BLaER1 (cell line): ENCODE measurements around the gene SLC2A10.
"Not testable (repeated sequence)": the region's sequence is repeated elsewhere in the genome, so short reads cannot be mapped to it uniquely, and the experiment has no call there.

Source experiments
- H3K27ac ChIP-seq: shearing (Covaris generic); formaldehyde crosslinking; 2 replicates; pipeline ENCODE4 v1.8.1; 2022
- H3K27me3 ChIP-seq: shearing (Covaris generic); formaldehyde crosslinking; 2 replicates; pipeline ENCODE4 v1.8.1; 2022
- H3K36me3 ChIP-seq: shearing (Covaris generic); formaldehyde crosslinking; 2 replicates; pipeline ENCODE4 v1.8.1; 2022
- H3K4me1 ChIP-seq: shearing (Covaris generic); formaldehyde crosslinking; 2 replicates; pipeline ENCODE4 v1.8.1; 2022
- H3K4me2 ChIP-seq: shearing (Covaris generic); formaldehyde crosslinking; 2 replicates; pipeline ENCODE4 v1.8.1; 2022
- H3K4me3 ChIP-seq: shearing (Covaris generic); formaldehyde crosslinking; 2 replicates; pipeline ENCODE4 v1.8.1; 2022
- H3K9ac ChIP-seq: shearing (Covaris generic); formaldehyde crosslinking; 2 replicates; pipeline ENCODE4 v1.8.1; 2022
- H3K9me3 ChIP-seq: shearing (Covaris generic); formaldehyde crosslinking; 2 replicates; pipeline ENCODE4 v1.8.1; 2022
- H4K20me1 ChIP-seq: shearing (Covaris generic); formaldehyde crosslinking; 2 replicates; pipeline ENCODE4 v1.8.1; 2022
- Cebpa-rat ChIP-seq: shearing (Covaris generic); IDR thresholded peaks from 2 replicates; pipeline ENCODE4 v1.8.1; 2022

The SLC2A10 gene

GRCh38 chr20:46671866-46672542 lies 37.4 kb upstream of the SLC2A10 start:
- Histone ChIP-seq H3K27ac (no peak overlapping the region), H3K4me1 (peaks cover 21% of the 10 kb centered on the region), H4K20me1 (peaks cover 10% of the 10 kb centered on the region), H3K36me3 (0 out of 2 replicates have a peak, but pooled peaks cover 13% of the 10 kb centered on the region), H3K4me2 (no peak overlapping the region), H3K9ac (no peak overlapping the region), H3K27me3 (no peaks in the 10 kb centered on the region), H3K9me3 (peaks cover 29% of the 10 kb centered on the region), H3K4me3 (no peak overlapping the region)
- no peak for TF ChIP-seq Cebpa-rat

GRCh38 chr20:46672543-46673148 lies 36.8 kb upstream of the SLC2A10 start:
- Histone ChIP-seq H3K36me3 (0 out of 2 replicates have a peak, but pooled peaks cover 13% of the 10 kb centered on the region), H3K4me3 (no peak overlapping the region), H3K4me1 (peaks cover 21% of the 10 kb centered on the region), H3K27ac (no peak overlapping the region), H3K9me3 (peaks cover 29% of the 10 kb centered on the region), H4K20me1 (peaks cover 16% of the 10 kb centered on the region), H3K4me2 (no peak overlapping the region), H3K27me3 (no peaks in the 10 kb centered on the region), H3K9ac (no peak overlapping the region)
- no peak for TF ChIP-seq Cebpa-rat

- H3K4me2 ChIP-seq: peak overlapping the region; percentile 69
- H3K27me3 ChIP-seq: no peaks in the 10 kb centered on the region
- H3K9me3 ChIP-seq: peaks cover 29% of the 10 kb centered on the region
- peaks cover 21% of the 10 kb centered on the region for H4K20me1 ChIP-seq
- H3K36me3 ChIP-seq: 0 out of 2 replicates have a peak, but pooled peaks cover 13% of the 10 kb centered on the region
- H3K4me3 ChIP-seq: no peak overlapping the region
- H3K27ac ChIP-seq: no peak overlapping the region
- TF ChIP-seq Cebpa-rat: no peak
- H3K9ac ChIP-seq: no peak overlapping the region
- H3K4me1 ChIP-seq: peaks cover 21% of the 10 kb centered on the region
These were observed 35.8 kb upstream of the SLC2A10 start for GRCh38 chr20:46673394-46674252.

- TF ChIP-seq Cebpa-rat: no peak
- H3K4me2 ChIP-seq: peak overlapping the region; percentile 69
- H3K9me3 ChIP-seq: peaks cover 22% of the 10 kb centered on the region
- H3K9ac ChIP-seq: no peak overlapping the region
- H4K20me1 ChIP-seq: peaks cover 23% of the 10 kb centered on the region
- no peaks in the 10 kb centered on the region for H3K27me3 ChIP-seq
- 0 out of 2 replicates have a peak, but pooled peaks cover 13% of the 10 kb centered on the region for H3K36me3 ChIP-seq
- peaks cover 21% of the 10 kb centered on the region for H3K4me1 ChIP-seq
- no peak overlapping the region for H3K27ac ChIP-seq
- no peak overlapping the region for H3K4me3 ChIP-seq
These were observed 35.0 kb upstream of the SLC2A10 start for GRCh38 chr20:46674253-46675083.

GRCh38 chr20:46676649-46677316 lies 32.7 kb upstream of the SLC2A10 start:
- Histone ChIP-seq H3K4me1 (peaks cover 25% of the 10 kb centered on the region), H4K20me1 (peaks cover 46% of the 10 kb centered on the region), H3K36me3 (peaks cover 15% of the 10 kb centered on the region)
- not testable (repeated sequence) for H3K9me3 ChIP-seq, H3K4me2 ChIP-seq, H3K4me3 ChIP-seq, H3K27ac ChIP-seq, H3K27me3 ChIP-seq, H3K9ac ChIP-seq

GRCh38 chr20:46677608-46678007 lies 31.8 kb upstream of the SLC2A10 start:
- H3K27me3 ChIP-seq: no peaks in the 10 kb centered on the region
- peaks cover 15% of the 10 kb centered on the region for H3K36me3 ChIP-seq
- no peak overlapping the region for H3K4me2 ChIP-seq
- H3K4me1 ChIP-seq: peaks cover 27% of the 10 kb centered on the region
- no peak overlapping the region for H3K9ac ChIP-seq
- H4K20me1 ChIP-seq: peaks cover 54% of the 10 kb centered on the region
- H3K27ac ChIP-seq: no peak overlapping the region
- no peak overlapping the region for H3K4me3 ChIP-seq
- H3K9me3 ChIP-seq: no peaks in the 10 kb centered on the region
- no peak for TF ChIP-seq Cebpa-rat

- H4K20me1 ChIP-seq: peaks cover 64% of the 10 kb centered on the region
- H3K27me3 ChIP-seq: no peaks in the 10 kb centered on the region
- H3K36me3 ChIP-seq: peaks cover 18% of the 10 kb centered on the region
- H3K4me1 ChIP-seq: peaks cover 30% of the 10 kb centered on the region
- no peak overlapping the region for H3K9ac ChIP-seq
- no peak overlapping the region for H3K4me3 ChIP-seq
- H3K4me2 ChIP-seq: no peak overlapping the region
- no peak for TF ChIP-seq Cebpa-rat
- no peaks in the 10 kb centered on the region for H3K9me3 ChIP-seq
- no peak overlapping the region for H3K27ac ChIP-seq
These were observed 30.9 kb upstream of the SLC2A10 start for GRCh38 chr20:46678516-46678915.

- Histone ChIP-seq H3K36me3 (peaks cover 39% of the 10 kb centered on the region), H3K9me3 (no peaks in the 10 kb centered on the region), H3K27me3 (no peaks in the 10 kb centered on the region), H3K27ac (no peak overlapping the region), H3K4me1 (peaks cover 31% of the 10 kb centered on the region), H3K9ac (no peak overlapping the region), H3K4me3 (no peak overlapping the region), H4K20me1 (peaks cover 75% of the 10 kb centered on the region), H3K4me2 (no peak overlapping the region)
- no peak for TF ChIP-seq Cebpa-rat
These were observed 28.8 kb upstream of the SLC2A10 start for GRCh38 chr20:46680684-46681031.
